Endothelial cell of umbilical vein (primary cell): ENCODE measurements around the gene PDHX. TPM values are rescaled to one million over a fixed set of nuclear protein-coding genes. Genes with fewer than 3 reads are reported as not detected.

Source experiments
- BruUV-seq: library from RNA; stranded (reverse); fragments of 400-500 nt; replicated peaks from 2 replicates; lab custom pipeline; 2021; lab: Mats Ljungman, UMichigan
- CTCF ChIA-PET: fragments of 300-600, 350-600 bp; sonication (Branson Sonifier 250); formaldehyde crosslinking; loops from one replicate; lab custom pipeline; 2021; ENCODE audit warnings: antibody characterized with exemption, inconsistent platforms; lab: Charles Lee
- POLR2A ChIA-PET: fragments of 300-600, 350-600 bp; sonication (Branson Sonifier 250); formaldehyde crosslinking; loops from one replicate; lab custom pipeline; 2021; ENCODE audit warnings: antibody characterized with exemption, inconsistent platforms; lab: Charles Lee
- DNase-seq: peaks from one replicate; pipeline ENCODE4 v3.0.0-alpha.2; 2011; ENCODE audit warnings: low read depth, low spot score
- FAIRE-seq: peaks from 2 replicates; lab custom pipeline; 2011; peaks lifted over from hg19 to GRCh38; lab: Jason Lieb, UNC
- H2AFZ ChIP-seq: 2 replicates; pipeline ENCODE4 v1.6.0; 2012; ENCODE audit warnings: low read depth, low read length, control low read depth, inconsistent platforms
- H3K27ac ChIP-seq: 2 replicates; pipeline ENCODE4 v1.5.1; 2011; ENCODE audit warnings: low read depth, mild to moderate bottlenecking, control low read depth, low read length, moderate library complexity; ENCODE audit not compliant: insufficient read depth
- H3K27me3 ChIP-seq, 2 experiments: 2 replicates each; pipeline versions ENCODE4 v1.6.0 to v1.6.1; 2011; ENCODE audit warnings: low read length in 2 of 2, mixed read lengths in 1 of 2; ENCODE audit not compliant: control insufficient read depth in 2 of 2, insufficient read depth in 2 of 2
- H3K36me3 ChIP-seq, 2 experiments: 2 replicates in 1 of 2; 3 replicates in 1 of 2; pipeline ENCODE4 v1.5.1; 2011; ENCODE audit warnings: low read length in 2 of 2, mild to moderate bottlenecking in 1 of 2, moderate library complexity in 1 of 2; ENCODE audit not compliant: control insufficient read depth in 2 of 2, insufficient read depth in 2 of 2; ENCODE audit errors: extremely low read depth in 1 of 2
- H3K4me1 ChIP-seq: 3 replicates; pipeline ENCODE4 v1.5.1; 2011; ENCODE audit warnings: mild to moderate bottlenecking, low read length; ENCODE audit not compliant: control insufficient read depth, insufficient read depth; ENCODE audit errors: extremely low read depth
- H3K4me2 ChIP-seq: 2 replicates; pipeline ENCODE4 v1.6.1; 2011; ENCODE audit warnings: low read length, control low read depth, mixed read lengths; ENCODE audit not compliant: insufficient read depth
- H3K4me3 ChIP-seq, 3 experiments: fragments of 200-600 bp in 1 of 3; sonication (generic), shearing (Covaris generic) in 1 of 3; replicated peaks in 1 of 3; 2 replicates each; pipeline ENCODE4 v1.5.1; 2011 to 2016; ENCODE audit warnings: control low read depth in 3 of 3, low read length in 3 of 3, mild to moderate bottlenecking in 2 of 3, inconsistent platforms in 1 of 3, low read depth in 1 of 3, moderate library complexity in 1 of 3; ENCODE audit not compliant: insufficient read depth in 1 of 3
- H3K79me2 ChIP-seq: 2 replicates; pipeline ENCODE4 v1.6.0; 2012; ENCODE audit warnings: low read length, inconsistent platforms; ENCODE audit not compliant: control insufficient read depth, insufficient read depth
- H3K9ac ChIP-seq: replicated peaks from 2 replicates; pipeline ENCODE3; 2011; ENCODE audit warnings: low read length, control low read depth; ENCODE audit not compliant: insufficient read depth; ENCODE audit errors: extremely low read depth
- H3K9me1 ChIP-seq: replicated peaks from 3 replicates; pipeline ENCODE4 v1.6.0; 2011; ENCODE audit warnings: mild to moderate bottlenecking, low read length; ENCODE audit not compliant: control insufficient read depth, insufficient read depth; ENCODE audit errors: extremely low read depth
- H3K9me3 ChIP-seq: replicated peaks from 2 replicates; pipeline ENCODE4 v1.5.1; 2012; ENCODE audit warnings: low read length, inconsistent platforms; ENCODE audit not compliant: control insufficient read depth, insufficient read depth
- H4K20me1 ChIP-seq: replicated peaks from 2 replicates; pipeline ENCODE3; 2011; ENCODE audit warnings: mild to moderate bottlenecking, low read length; ENCODE audit not compliant: control insufficient read depth, insufficient read depth; ENCODE audit errors: extremely low read depth
- CTCF ChIP-seq, 2 donors: IDR thresholded peaks; 1 replicate in 1 of 2; 2 replicates in 1 of 2; pipeline ENCODE4 v1.5.1; 2011; ENCODE audit warnings: low read length in 2 of 2, mild to moderate bottlenecking in 2 of 2, moderate library complexity in 2 of 2, control low read depth in 1 of 2, inconsistent platforms in 1 of 2, low read depth in 1 of 2; ENCODE audit not compliant: insufficient read depth in 1 of 2; ENCODE audit errors: extremely low read depth in 1 of 2
- EZH2 ChIP-seq: IDR thresholded peaks from 2 replicates; pipeline ENCODE4 v1.6.1; 2012; ENCODE audit warnings: borderline replicate concordance, low read depth, mild to moderate bottlenecking, moderate library complexity, low read length, inconsistent platforms; ENCODE audit not compliant: severe bottlenecking
- FOS ChIP-seq: IDR thresholded peaks from 2 replicates; pipeline ENCODE4 v1.6.1; 2011; ENCODE audit warnings: mild to moderate bottlenecking, low read length, moderate library complexity, borderline replicate concordance; ENCODE audit not compliant: insufficient read depth
- GATA2 ChIP-seq: IDR thresholded peaks from 2 replicates; pipeline ENCODE4 v1.7.0; 2011; ENCODE audit warnings: low read depth, mild to moderate bottlenecking, moderate library complexity, mixed read lengths, low read length; ENCODE audit not compliant: insufficient read length, insufficient read depth
- JUN ChIP-seq: IDR thresholded peaks from 2 replicates; pipeline ENCODE4 v1.6.1; 2011; ENCODE audit warnings: borderline replicate concordance, low read depth; ENCODE audit not compliant: insufficient read length, insufficient read depth
- MYC ChIP-seq: IDR thresholded peaks from one replicate; pipeline ENCODE4 v1.6.1; 2011; ENCODE audit warnings: mild to moderate bottlenecking, low read depth, low read length
- POLR2A ChIP-seq: IDR thresholded peaks from 2 replicates; pipeline ENCODE4 v1.6.1; 2012; ENCODE audit warnings: low read depth, mild to moderate bottlenecking, control low read depth, low read length
- POLR2AphosphoS5 ChIP-seq: IDR thresholded peaks from 2 replicates; pipeline ENCODE4 v1.6.1; 2012; ENCODE audit warnings: low read depth, mild to moderate bottlenecking, control low read depth, low read length, moderate library complexity; ENCODE audit not compliant: insufficient read depth
- dilution Hi-C: fragments of 300-500 bp; cut with MboI; formaldehyde crosslinking; loops from one replicate; pipeline ENCODE4 v1.15.0; 2019; ENCODE audit warnings: low sequenced_read_pairs; ENCODE audit not compliant: extremely low pct_ligation_motif_present
- intact Hi-C: fragments of 100-400 bp; cut with micrococcal nuclease; formaldehyde crosslinking; loops from one replicate; pipeline ENCODE4 v1.10.0; 2022
- polyA plus RNA-seq, 4 experiments: library from polyadenylated mRNA; depleted of rRNA in 3 of 4; stranded (reverse) in 3 of 4; unstranded in 1 of 4; fragments of >200 nt; gene quantifications; 2 replicates each; pipeline versions ENCODE4 v1.2.1 to v1.2.3, GENCODE V29; 2011 to 2012; ENCODE audit warnings: missing spikeins in 1 of 4
- total RNA-seq: library from RNA; stranded (reverse); gene quantifications from 2 replicates; pipeline ENCODE4 v1.2.3, GENCODE V29; 2021
- TF ChIP-seq, protein P1 (sequence below): IDR thresholded peaks from 2 replicates; pipeline ENCODE4 v1.6.1; 2011; ENCODE audit not compliant: insufficient read depth, insufficient read length

PDHX gene
- total and polyA plus RNA-seq, 2 donors (not counting 3 experiments of a cell fraction or from before 2014, with no cell fraction given), result 10.5 to 30.5 TPM

GRCh38 chr11:35030716-35031213 is 114.3 kb downstream of the PDHX start:
- H3K4me3 ChIP-seq, result no peak overlapping the region
- no peaks in the 10 kb centered on the region for H4K20me1 ChIP-seq
- peak; percentile 46 for TF ChIP-seq GATA2
- peak; percentile 56 for TF ChIP-seq JUN
- TF ChIP-seq, protein P1, sequence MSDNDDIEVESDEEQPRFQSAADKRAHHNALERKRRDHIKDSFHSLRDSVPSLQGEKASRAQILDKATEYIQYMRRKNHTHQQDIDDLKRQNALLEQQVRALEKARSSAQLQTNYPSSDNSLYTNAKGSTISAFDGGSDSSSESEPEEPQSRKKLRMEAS, result no peak
- no peak for TF ChIP-seq CTCF (IDR thresholded peaks at IDR 0.05; ENCODE audit: extremely low read depth in 1 of 2, insufficient read depth in 1 of 2, low read depth in 1 of 2, low read length in 2 of 2)
- peak; percentile 98 for TF ChIP-seq FOS
- no peak for TF ChIP-seq EZH2
- TF ChIP-seq MYC, result no peak
- TF ChIP-seq POLR2AphosphoS5, result no peak
- no peak for TF ChIP-seq POLR2A
- H3K27me3 ChIP-seq, result no peaks in the 10 kb centered on the region
- intact Hi-C loops (loop anchor here (5.0 kb wide), 2 partner anchors 47 to 137 kb away; no protein-coding TSS in a partner anchor), dilution Hi-C loops (no loop called here)
- H3K79me2 ChIP-seq, result no peaks in the 10 kb centered on the region
- no peaks in the 10 kb centered on the region for H3K36me3 ChIP-seq
- H3K27ac ChIP-seq, result peak overlapping the region; percentile 82
- peaks cover 27% of the 10 kb centered on the region for H3K4me1 ChIP-seq
- ChIA-PET POLR2A (interaction anchor here (0.7 kb wide), 1 partner anchor 259 kb away, joined by 3 read pairs; no protein-coding TSS in a partner anchor), CTCF (interaction anchor here (0.7 to 2.8 kb wide), 12 partner anchors 10 to 1952 kb away, joined by 3 to 10 read pairs (median 4); no protein-coding TSS in a partner anchor)
- H3K4me2 ChIP-seq, result peak overlapping the region; percentile 68
- peak; percentile 50 for FAIRE-seq
- no peaks in the 10 kb centered on the region for H3K9me1 ChIP-seq
- DNase-seq, result peak; percentile 73
- no peak overlapping the region for H2AFZ ChIP-seq
- no peak overlapping the region for H3K9ac ChIP-seq
- no TSS peak for BruUV-seq
- H3K9me3 ChIP-seq, result no peaks in the 10 kb centered on the region
